Neural crest cell (in vitro differentiated cells): ENCODE results near the gene IFITM2. TPM values are rescaled to one million over a fixed set of nuclear protein-coding genes. Genes with fewer than 3 reads are reported as not detected.

Experiments used
- DNase-seq: peaks from one replicate; pipeline ENCODE4 v3.0.0; 2021; ENCODE audit warnings: low read depth, mixed read lengths, low spot score
- H3K27ac Mint-ChIP-seq: one replicate; pipeline ENCODE4 v1.8.0; 2021; ENCODE audit warnings: mild to moderate bottlenecking, mixed read lengths; ENCODE audit not compliant: unreplicated experiment
- H3K27me3 Mint-ChIP-seq: 2 replicates; pipeline ENCODE4 v1.8.0; 2021; ENCODE audit warnings: low read depth, mild to moderate bottlenecking, mixed read lengths
- H3K36me3 Mint-ChIP-seq: 2 replicates; pipeline ENCODE4 v1.8.0; 2021; ENCODE audit warnings: low read depth, mild to moderate bottlenecking, mixed read lengths
- H3K4me1 Mint-ChIP-seq: 2 replicates; pipeline ENCODE4 v1.8.0; 2021; ENCODE audit warnings: mixed read lengths
- H3K4me3 Mint-ChIP-seq: one replicate; pipeline ENCODE4 v1.8.0; 2021; ENCODE audit warnings: mild to moderate bottlenecking, mixed read lengths
- H3K9me3 Mint-ChIP-seq: 2 replicates; pipeline ENCODE4 v1.8.0; 2021; ENCODE audit warnings: mixed read lengths
- CTCF ChIP-seq: fragments of 200-600 bp; sonication (generic); conservative IDR thresholded peaks from 2 replicates; pipeline ENCODE4 v1.5.0; 2021; ENCODE audit warnings: antibody characterized with exemption, mild to moderate bottlenecking
- total RNA-seq: library from RNA; stranded (reverse); gene quantifications from 2 replicates; pipeline ENCODE4 v1.2.1, GENCODE V29; 2021

The IFITM2 gene
- total RNA-seq, 1 donor from 2014 or later = 55.0 TPM

DNA sequence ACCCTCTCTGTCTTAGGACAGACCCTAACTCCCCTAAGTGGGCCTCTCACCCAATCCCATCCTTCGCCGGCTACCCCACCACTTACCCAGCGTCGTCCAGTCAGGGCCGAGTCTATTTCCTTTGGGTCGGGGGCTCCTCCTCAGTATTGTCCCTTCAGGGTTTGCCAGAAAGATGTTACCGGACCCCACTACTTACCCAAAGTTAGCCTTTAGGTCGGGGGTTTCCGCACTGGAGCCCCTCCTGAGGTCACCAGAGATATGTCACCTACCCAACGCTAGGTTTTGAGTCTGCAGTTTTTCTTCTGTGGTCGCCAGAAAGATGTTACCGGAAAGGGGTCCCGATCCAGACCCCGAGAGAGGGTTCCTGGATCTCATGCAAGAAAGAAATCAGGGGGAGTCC is 43.8 kb downstream of the IFITM2 start:
- Mint-ChIP-seq H3K36me3 (no peaks in the 10 kb centered on the region), H3K4me1 (peaks cover 36% of the 10 kb centered on the region), H3K27ac (peak overlapping the region; percentile 27), H3K27me3 (no peaks in the 10 kb centered on the region), H3K4me3 (no peak overlapping the region), H3K9me3 (no peaks in the 10 kb centered on the region)
- no peak for TF ChIP-seq CTCF
- DNase-seq = no peak

GRCh38 chr11:352456-353031 is 44.9 kb downstream of the IFITM2 start:
- Mint-ChIP-seq H3K27ac (no peak overlapping the region), H3K4me1 (peaks cover 36% of the 10 kb centered on the region), H3K4me3 (peak overlapping the region; percentile 17)

DNA sequence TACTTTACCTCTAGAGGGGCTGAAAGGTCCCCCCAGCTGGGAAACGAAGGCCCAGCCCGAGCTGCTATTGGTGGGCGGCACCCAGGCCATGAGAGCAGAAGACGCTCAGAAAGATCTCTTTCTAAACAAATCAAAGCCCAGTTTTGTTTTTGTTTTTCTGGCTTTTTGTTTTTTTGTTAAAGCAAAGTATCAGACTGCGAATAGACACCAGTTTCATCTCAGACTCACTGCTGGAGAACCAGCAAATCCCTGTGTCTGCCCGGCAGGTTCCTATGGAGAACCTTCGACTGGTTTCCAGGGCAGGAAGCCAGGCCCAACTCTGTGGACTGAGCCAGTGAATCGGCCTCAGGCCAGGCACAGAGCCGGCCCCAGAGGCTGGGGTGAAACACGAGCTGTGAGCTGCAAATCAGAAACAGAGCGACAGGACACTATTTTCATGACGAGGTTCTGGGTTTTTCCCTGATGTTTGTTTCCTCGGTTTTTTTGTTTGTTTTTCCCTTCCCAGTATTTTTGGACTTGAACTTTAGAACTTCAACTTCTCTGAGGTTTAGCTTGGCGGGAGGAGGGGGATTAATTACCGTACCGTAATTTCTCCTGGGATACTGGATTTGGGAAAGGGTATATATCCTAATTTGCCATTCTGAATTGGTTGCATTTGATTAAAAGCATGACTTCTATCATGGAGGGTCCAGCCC is 45.7 kb downstream of the IFITM2 start:
- Mint-ChIP-seq H3K36me3 (no peaks in the 10 kb centered on the region), H3K27me3 (no peaks in the 10 kb centered on the region), H3K4me3 (peak overlapping the region; percentile 44), H3K4me1 (peaks cover 36% of the 10 kb centered on the region), H3K27ac (peak overlapping the region; percentile 31), H3K9me3 (no peaks in the 10 kb centered on the region)
- DNase-seq = no peak
- no peak for TF ChIP-seq CTCF

More at GRCh38 chr11:352456-353031, 44.9 kb downstream of the IFITM2 start:
- no peak for TF ChIP-seq CTCF
- Mint-ChIP-seq H3K27me3 (no peaks in the 10 kb centered on the region), H3K36me3 (no peaks in the 10 kb centered on the region), H3K9me3 (no peaks in the 10 kb centered on the region)
- no peak for DNase-seq

DNA sequence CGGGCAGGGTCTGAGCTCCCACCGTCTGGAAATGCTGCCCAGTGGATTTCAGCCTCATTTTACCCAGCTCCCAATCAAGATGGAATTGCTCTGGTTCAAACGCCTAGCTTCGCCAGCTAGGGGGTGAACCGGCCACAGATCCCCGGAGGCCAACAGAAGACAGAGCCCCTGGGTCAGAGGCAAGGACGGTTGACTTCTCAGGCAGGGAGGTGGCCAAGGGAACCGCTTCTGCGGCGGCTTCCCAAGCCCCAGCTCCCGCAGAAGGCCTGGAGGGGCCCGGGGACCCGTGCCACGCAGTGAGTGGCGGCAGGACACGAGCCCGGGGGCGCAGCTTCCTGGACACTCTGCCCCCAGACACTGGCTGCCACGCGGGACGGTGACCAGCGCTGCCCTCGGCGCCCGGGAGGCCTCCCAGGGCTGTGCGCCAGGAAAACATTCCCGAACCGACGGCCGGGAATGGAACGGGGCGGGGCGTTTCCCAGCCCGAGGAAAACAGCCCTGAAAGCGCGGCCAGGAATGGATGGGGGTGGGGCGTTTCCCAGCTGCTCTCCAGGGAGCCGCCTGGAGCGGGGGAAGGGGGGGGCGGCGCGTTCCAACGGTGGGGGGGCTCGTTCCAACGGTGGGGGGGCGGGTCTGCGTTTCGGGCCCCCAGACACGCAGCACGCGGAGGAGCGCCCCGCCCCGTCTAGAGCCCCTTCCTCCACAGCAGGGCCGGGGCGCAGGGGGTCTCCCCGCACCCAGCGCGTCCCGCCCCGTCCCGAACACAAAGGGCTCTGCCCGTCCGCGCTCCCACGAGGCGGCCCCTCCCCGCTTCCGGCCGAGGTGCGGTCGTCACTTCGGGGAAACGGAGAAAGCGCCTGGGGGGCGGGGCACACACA is 48.2 kb downstream of the IFITM2 start:
- Mint-ChIP-seq H3K27me3 (peaks cover 8% of the 10 kb centered on the region), H3K27ac (peak overlapping the region; percentile 70), H3K9me3 (peaks cover 2% of the 10 kb centered on the region), H3K4me1 (peaks cover 31% of the 10 kb centered on the region), H3K36me3 (no peaks in the 10 kb centered on the region), H3K4me3 (peak overlapping the region; percentile 80)
- TF ChIP-seq CTCF = no peak
- DNase-seq = peak; percentile 69

GRCh38 chr11:356610-357009 is 49.0 kb downstream of the IFITM2 start:
- TF ChIP-seq CTCF = no peak
- Mint-ChIP-seq H3K27me3 (peaks cover 8% of the 10 kb centered on the region), H3K27ac (no peak overlapping the region), H3K9me3 (peaks cover 7% of the 10 kb centered on the region), H3K4me3 (no peak overlapping the region), H3K36me3 (peaks cover 2% of the 10 kb centered on the region), H3K4me1 (peaks cover 28% of the 10 kb centered on the region)
- DNase-seq = no peak
